Umbilical cord (tissue), 2 donors: Measurements from ENCODE around the gene SKI. TPM values are rescaled to one million over a fixed set of nuclear protein-coding genes. Genes with fewer than 3 reads are reported as not detected.
"Not testable (repeated sequence)": the region's sequence is repeated elsewhere in the genome, so short reads cannot be mapped to it uniquely, and the experiment has no call there.

Experiments used
- DNase-seq: peaks from one replicate; pipeline ENCODE4 v3.0.0-alpha.2; 2015; ENCODE audit warnings: low spot score
- total RNA-seq: library from RNA; depleted of rRNA; stranded (reverse); fragments of >200 nt; gene quantifications from one replicate; pipeline ENCODE4 v1.2.3, GENCODE V29; 2014; ENCODE audit warnings: low replicate concordance; ENCODE audit not compliant: insufficient read depth

SKI gene
- total RNA-seq, 1 donor from 2014 or later: 29.6 TPM

DNA sequence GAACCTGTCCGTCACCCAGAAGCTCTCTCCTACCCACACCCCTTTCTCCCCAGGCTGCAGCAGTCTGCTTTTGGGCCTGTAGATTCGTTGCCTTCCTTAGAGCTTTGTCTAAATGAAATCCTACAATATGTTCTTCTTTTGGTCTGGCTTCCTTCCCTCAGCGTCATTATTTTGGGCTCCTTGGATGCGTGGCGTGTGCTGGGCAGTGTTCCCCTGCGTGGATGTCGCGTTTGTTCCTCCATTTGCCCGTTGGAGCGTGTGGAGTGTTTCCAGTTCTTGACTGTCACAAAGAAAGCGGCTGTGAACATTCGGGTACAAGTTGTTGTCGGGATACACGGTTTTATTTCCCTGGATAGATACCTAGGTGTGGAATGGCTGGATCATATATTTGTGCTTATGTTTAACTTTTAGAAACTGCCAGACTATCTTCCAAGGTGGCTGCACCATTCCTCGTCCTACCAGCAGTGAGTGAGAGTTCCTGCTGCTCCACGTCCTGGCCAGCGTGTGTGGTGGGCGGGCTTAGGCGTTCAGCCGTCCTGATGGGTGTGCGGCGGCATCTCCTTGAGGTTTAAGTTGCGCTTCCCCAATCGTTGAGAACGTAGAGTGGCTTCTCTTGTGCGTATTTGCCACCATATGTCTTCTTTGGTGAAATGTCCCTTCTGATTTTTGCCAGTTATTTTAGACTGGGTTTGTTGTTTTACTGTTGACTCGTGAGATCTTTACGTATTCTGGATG lies 31.7 kb downstream of the SKI start:
- DNase-seq: no peak

GRCh38 chr1:2260470-2260869 lies 32.4 kb downstream of the SKI start:
- DNase-seq: not testable (repeated sequence)

GRCh38 chr1:2260917-2261316 lies 32.8 kb downstream of the SKI start:
- DNase-seq: no peak

- DNase-seq: not testable (repeated sequence)
These were observed 33.6 kb downstream of the SKI start for GRCh38 chr1:2261476-2262395.

DNA sequence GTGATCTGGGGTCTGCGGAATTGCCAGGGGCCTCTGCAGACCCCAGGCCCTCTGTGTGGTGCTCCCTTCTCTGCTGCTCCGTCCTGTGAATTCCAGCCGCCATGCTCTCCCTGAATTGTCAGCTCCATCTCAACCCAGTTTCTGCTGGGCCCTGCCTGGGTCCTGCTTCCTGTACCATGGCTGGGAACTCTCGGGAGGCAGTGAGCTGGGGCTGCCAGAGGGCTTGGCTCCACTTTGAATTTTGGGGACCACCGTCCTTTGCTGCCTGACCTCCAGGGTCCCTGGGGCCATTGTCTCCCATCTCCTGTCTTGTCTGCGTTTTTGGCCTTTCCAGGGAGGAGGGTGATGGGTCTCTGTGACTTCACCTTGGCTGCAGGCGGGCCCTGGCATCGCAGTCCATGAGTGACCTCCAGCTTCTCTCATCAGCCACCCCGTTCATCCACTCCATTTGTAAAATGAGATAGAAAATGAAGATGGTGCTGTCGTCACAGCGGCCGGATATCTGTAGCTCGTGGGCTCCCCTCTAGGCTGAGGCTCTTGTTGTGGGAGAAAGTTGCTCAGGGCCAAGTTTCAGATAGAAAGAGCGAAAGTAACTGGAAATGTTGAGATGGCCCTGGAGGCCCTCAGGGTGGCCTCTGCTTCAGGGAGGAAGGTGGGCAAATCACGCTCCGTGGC lies 38.3 kb downstream of the SKI start:
- no peak for DNase-seq

DNA sequence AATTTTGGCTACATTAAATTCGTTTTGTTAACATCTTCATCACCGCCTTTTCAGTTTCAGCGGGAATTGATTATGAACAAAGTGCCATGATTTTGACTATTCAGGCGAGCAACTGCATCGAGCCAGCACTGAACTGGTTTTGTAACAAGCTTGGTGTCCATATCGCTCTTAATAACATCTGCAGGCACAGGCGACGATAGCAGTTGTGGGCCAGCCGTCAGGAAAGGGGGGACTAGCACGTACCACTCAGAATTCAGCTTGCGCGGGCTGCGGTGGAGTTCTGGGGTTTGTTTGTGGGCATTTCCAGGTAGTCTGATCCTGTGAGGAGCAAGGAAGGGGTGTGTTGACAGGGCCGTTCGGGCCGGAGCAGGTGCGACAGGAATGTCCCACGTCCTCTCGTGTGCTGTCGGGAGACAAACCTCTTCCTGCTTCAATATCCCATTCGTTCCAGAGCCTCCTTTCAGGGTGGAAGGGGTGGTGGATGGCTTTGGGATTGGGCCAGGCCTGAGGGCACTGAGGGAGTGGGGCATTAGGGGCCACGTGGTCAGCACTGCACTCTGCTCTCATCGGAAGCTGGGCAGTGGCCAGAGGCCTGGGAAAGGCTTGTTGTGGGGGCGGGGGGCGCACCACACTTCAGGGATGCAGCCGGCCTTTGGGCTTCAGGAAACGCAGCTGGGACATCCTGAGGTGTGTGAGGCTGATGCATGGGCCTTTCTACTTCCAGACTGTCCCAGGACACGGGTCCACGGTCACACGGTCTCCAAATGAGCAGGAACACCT lies 39.1 kb downstream of the SKI start:
- no peak for DNase-seq

- no peak for DNase-seq
These were observed 39.7 kb downstream of the SKI start for GRCh38 chr1:2267862-2268261.

- no peak for DNase-seq
These were observed 40.4 kb downstream of the SKI start for GRCh38 chr1:2268285-2269056.

DNA sequence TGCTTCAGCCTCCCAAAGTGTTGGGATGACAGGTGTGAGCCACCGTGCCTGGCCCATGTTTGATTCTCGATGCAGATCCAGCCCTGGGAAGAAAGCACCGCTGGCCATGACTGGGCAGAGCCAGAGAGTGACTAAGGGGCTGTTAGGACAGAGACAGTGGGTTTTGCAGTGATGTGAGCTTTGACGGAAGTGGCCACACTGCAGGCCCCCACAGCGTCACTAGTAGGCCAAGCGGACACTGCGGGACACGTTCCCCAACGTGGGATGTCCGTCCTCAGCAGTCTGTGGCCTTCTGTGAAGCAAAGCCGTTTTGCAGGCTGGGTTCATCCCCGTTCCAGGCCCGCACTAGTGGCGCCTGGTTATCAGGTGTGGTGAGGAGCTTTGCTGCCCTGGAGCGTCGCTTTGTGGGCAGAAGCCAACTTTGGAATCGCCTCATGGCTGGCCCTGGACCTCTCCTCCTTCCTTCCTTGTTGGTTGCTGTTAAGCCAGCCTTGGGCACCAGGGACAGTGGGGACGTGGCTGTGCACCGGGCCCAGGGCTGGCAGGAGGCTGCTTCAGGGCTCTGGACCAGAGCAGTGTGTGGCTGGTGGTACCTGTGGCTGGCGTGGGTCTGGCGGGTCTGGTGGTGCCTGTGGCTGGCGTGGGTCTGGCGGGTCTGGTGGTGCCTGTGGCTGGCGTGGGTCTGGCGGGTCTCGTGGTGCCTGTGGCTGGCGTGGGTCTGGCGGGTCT lies 41.2 kb downstream of the SKI start:
- no peak for DNase-seq

DNA sequence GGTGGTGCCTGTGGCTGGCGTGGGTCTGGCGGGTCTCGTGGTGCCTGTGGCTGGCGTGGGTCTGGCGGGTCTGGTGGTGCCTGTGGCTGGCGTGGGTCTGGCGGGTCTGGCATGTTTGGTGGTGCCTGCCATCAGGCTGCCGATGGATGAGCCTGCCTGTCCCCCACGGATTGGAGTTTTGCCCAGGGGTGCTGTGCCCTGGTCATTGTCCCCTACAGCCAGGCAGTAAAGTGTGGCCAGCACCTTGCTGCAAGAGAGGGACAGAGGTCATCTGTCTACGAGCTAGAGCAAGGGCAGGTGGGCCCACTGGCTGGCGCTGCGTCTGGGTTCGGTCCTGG lies 41.8 kb downstream of the SKI start:
- DNase-seq: no peak

DNA sequence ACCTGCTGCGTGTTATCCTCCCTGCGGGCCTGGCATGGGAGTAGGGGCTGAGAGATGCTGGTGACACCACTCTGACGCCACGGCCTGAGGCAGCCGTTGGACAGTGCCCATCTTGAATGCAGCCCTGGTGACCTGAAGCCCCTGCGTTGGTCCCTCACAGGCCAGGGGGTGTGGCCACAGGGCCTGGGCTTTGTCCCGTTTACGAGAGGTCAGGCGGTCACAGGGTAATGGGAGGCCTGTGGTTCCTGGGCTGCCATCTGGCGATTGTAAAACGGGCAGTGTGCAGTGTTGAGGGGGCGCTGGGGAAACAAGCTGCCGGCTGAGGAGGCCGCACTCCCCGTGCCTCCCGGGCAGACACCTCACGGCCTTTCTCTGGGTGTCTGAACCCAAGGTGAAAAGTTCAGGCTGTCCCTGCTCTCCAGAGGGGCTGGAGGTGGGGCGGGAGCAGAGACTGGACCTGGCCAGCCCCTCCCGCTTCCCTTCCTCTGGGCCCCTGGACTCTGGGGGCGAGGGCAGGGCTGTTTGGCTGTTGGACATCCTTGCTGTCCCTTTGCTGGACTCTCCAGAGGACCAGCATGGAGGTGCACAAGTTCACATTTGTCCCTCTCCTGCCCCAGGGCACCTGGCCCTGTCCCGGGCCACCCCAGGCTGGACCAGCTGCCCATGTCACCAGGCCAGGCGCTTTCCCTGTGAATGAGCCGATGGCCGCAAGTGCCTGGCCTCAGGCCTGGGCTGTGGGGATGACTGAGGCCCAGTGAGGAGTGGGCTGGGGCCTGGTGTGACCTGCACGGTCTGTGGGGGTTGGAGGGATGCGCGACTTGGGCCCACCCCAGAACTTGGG lies 42.4 kb downstream of the SKI start:
- DNase-seq: peak; percentile 68

GRCh38 chr1:2271211-2271721 lies 43.1 kb downstream of the SKI start:
- DNase-seq: no peak

- DNase-seq: no peak
These were observed 43.9 kb downstream of the SKI start for GRCh38 chr1:2271841-2272655.

- no peak for DNase-seq
These were observed 44.7 kb downstream of the SKI start for GRCh38 chr1:2272686-2273400.

DNA sequence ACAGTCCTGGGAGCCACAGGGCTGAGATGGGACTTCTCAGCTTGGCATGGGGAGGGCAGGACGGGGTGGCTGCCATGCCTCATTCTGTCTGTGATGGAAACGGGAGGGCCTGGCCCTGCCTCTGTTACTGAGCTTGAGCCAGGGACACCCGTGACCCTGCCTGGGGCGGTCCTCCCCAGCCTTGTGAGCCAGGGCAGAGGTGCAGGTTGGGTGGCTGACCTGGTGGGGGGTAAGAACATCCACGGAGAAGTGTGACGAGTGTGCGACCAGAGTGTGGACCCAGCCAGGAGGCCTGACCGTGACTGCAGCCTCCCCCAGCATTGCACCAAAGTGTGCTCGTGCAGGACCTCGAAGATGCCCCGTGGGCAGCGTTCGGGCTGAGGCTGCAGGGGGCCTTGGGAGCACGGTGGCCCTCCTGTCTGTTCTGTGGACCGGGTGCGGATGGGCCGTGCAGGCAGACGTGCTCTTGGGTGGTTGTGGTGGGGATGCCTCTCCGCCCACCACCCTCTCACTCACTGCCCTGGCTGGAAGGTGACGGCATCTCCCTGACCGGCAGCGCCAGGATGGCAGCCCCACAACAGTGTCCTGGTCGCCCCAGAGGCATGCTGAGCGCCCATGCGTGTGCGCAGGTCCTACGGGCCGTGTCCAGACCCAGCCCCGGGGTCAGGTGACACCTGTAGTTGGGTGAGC lies 45.4 kb downstream of the SKI start:
- no peak for DNase-seq

- DNase-seq: no peak
These were observed 46.3 kb downstream of the SKI start for GRCh38 chr1:2274231-2274928.
